Liver (tissue), 9 donors: Measurements from ENCODE around the gene CNTF. TPM values are rescaled to one million over a fixed set of nuclear protein-coding genes. Genes with fewer than 3 reads are reported as not detected.

ENCODE experiments used
- DNase-seq: peaks from one replicate; pipeline ENCODE4 v3.0.0-alpha.2; 2017; ENCODE audit warnings: low spot score
- H3K27ac ChIP-seq, 2 donors: one replicate each; pipeline ENCODE4 v1.7.0; 2013; ENCODE audit warnings: inconsistent platforms in 2 of 2, low read length in 2 of 2, control low read depth in 1 of 2, low read depth in 1 of 2, mild to moderate bottlenecking in 1 of 2
- H3K27me3 ChIP-seq, 4 donors: one replicate each; pipeline versions ENCODE4 v1.6.1 to v1.7.0; 2013; ENCODE audit warnings: low read length in 3 of 4, inconsistent platforms in 1 of 4, mild to moderate bottlenecking in 1 of 4, moderate library complexity in 1 of 4; ENCODE audit not compliant: control insufficient read depth in 4 of 4, insufficient read depth in 4 of 4
- H3K36me3 ChIP-seq, 4 donors: one replicate each; pipeline versions ENCODE4 v1.6.1 to v1.7.0; 2013; ENCODE audit warnings: low read length in 3 of 4, mild to moderate bottlenecking in 3 of 4, low read depth in 1 of 4, moderate library complexity in 1 of 4; ENCODE audit not compliant: control insufficient read depth in 4 of 4, insufficient read depth in 3 of 4
- H3K4me1 ChIP-seq, 4 donors: one replicate each; pipeline versions ENCODE4 v1.6.1 to v1.7.0; 2013; ENCODE audit warnings: low read length in 3 of 4, mild to moderate bottlenecking in 3 of 4, moderate library complexity in 1 of 4; ENCODE audit not compliant: control insufficient read depth in 4 of 4, insufficient read depth in 4 of 4
- H3K4me3 ChIP-seq, 3 donors: one replicate each; pipeline versions ENCODE4 v1.6.1 to v1.7.0; 2013; ENCODE audit warnings: low read length in 3 of 3, control low read depth in 1 of 3, low read depth in 1 of 3, mild to moderate bottlenecking in 1 of 3
- H3K9ac ChIP-seq, 2 donors: one replicate each; pipeline ENCODE4 v1.7.0; 2013; ENCODE audit warnings: low read length in 2 of 2, mild to moderate bottlenecking in 2 of 2, moderate library complexity in 2 of 2, control low read depth in 1 of 2, low read depth in 1 of 2
- H3K9me3 ChIP-seq, 4 donors: one replicate each; pipeline versions ENCODE4 v1.6.1 to v1.7.0; 2013; ENCODE audit warnings: low read length in 3 of 4; ENCODE audit not compliant: control insufficient read depth in 4 of 4
- CTCF ChIP-seq: fragments of 150-350 bp; IDR thresholded peaks from 2 replicates; pipeline ENCODE4 v1.5.1; 2017; ENCODE audit warnings: improper control_type of control experiment, low read depth, low read length; ENCODE audit not compliant: missing input control
- EGR1 ChIP-seq, 2 donors: IDR thresholded peaks; 2 replicates each; pipeline ENCODE4 v1.6.1; 2016 to 2018; ENCODE audit warnings: antibody characterized with exemption in 2 of 2, low read depth in 2 of 2
- FOXA1 ChIP-seq: IDR thresholded peaks from 2 replicates; pipeline ENCODE4 v1.6.1; 2016; ENCODE audit warnings: antibody characterized with exemption
- FOXA2 ChIP-seq: IDR thresholded peaks from 2 replicates; pipeline ENCODE4 v1.6.1; 2016; ENCODE audit warnings: antibody characterized with exemption
- GABPA ChIP-seq, 2 donors: IDR thresholded peaks in 1 of 2; conservative IDR thresholded peaks in 1 of 2; 2 replicates each; pipeline ENCODE4 v1.6.1; 2016; ENCODE audit warnings: antibody characterized with exemption in 2 of 2, mild to moderate bottlenecking in 1 of 2, moderate library complexity in 1 of 2
- HNF4A ChIP-seq, 2 donors: conservative IDR thresholded peaks; 2 replicates each; pipeline ENCODE4 v1.6.1; 2016; ENCODE audit warnings: antibody characterized with exemption in 2 of 2, mild to moderate bottlenecking in 2 of 2
- HNF4G ChIP-seq: IDR thresholded peaks from 2 replicates; pipeline ENCODE4 v1.6.1; 2016; ENCODE audit warnings: antibody characterized with exemption
- JUND ChIP-seq, 2 donors: IDR thresholded peaks; 2 replicates each; pipeline ENCODE4 v1.6.1; 2016; ENCODE audit warnings: antibody characterized with exemption in 2 of 2
- MAX ChIP-seq: IDR thresholded peaks from 2 replicates; pipeline ENCODE4 v1.6.1; 2016; ENCODE audit warnings: antibody characterized with exemption
- NR2F2 ChIP-seq: IDR thresholded peaks from 2 replicates; pipeline ENCODE4 v1.6.1; 2016; ENCODE audit warnings: antibody characterized with exemption
- RAD21 ChIP-seq, 2 donors: IDR thresholded peaks; 2 replicates each; pipeline ENCODE4 v1.6.1; 2016; ENCODE audit warnings: antibody characterized with exemption in 2 of 2, mild to moderate bottlenecking in 2 of 2
- RXRA ChIP-seq, 2 donors: IDR thresholded peaks; 2 replicates each; pipeline ENCODE4 v1.6.1; 2017 to 2018; ENCODE audit warnings: antibody characterized with exemption in 2 of 2, mild to moderate bottlenecking in 1 of 2
- SP1 ChIP-seq: IDR thresholded peaks from 2 replicates; pipeline ENCODE4 v1.6.1; 2018; ENCODE audit warnings: antibody characterized with exemption, mild to moderate bottlenecking
- TAF1 ChIP-seq: conservative IDR thresholded peaks from 2 replicates; pipeline ENCODE4 v1.6.1; 2016; ENCODE audit warnings: antibody characterized with exemption, mild to moderate bottlenecking
- YY1 ChIP-seq: IDR thresholded peaks from 2 replicates; pipeline ENCODE4 v1.6.1; 2016; ENCODE audit warnings: antibody characterized with exemption, mild to moderate bottlenecking
- ZBTB33 ChIP-seq: IDR thresholded peaks from 2 replicates; pipeline ENCODE4 v1.6.1; 2016; ENCODE audit warnings: antibody characterized with exemption
- WGBS: extraction: QIAGEN DNeasy Blood & Tissue Kit; methylation state at CpG from one replicate; pipeline ENCODE4 v1.1.7; 2013; 5-methylcytosine and 5-hydroxymethylcytosine counted together
- polyA plus RNA-seq, 2 donors: library from polyadenylated mRNA; stranded (reverse) in 1 of 2; unstranded in 1 of 2; fragments of 200-250 nt in 1 of 2; fragments of >200 nt in 1 of 2; fragmentation: Nextera tagmentation in 1 of 2; extraction: Ambion mirVana in 1 of 2; gene quantifications; one replicate each; pipeline versions ENCODE4 v1.2.1 to v1.2.3, GENCODE V29; 2013 to 2015
- total RNA-seq, 2 donors: library from RNA; depleted of rRNA; stranded (reverse); fragments of >200 nt; gene quantifications; one replicate each; pipeline ENCODE4 v1.2.3, GENCODE V29; 2014
- TF ChIP-seq, protein P1 (sequence below): IDR thresholded peaks from 2 replicates; pipeline ENCODE4 v1.6.1; 2016; ENCODE audit warnings: antibody characterized with exemption, mild to moderate bottlenecking
- TF ChIP-seq, protein P2 (sequence below): IDR thresholded peaks from 2 replicates; pipeline ENCODE4 v1.6.1; 2016; ENCODE audit warnings: antibody characterized with exemption
- donor health status: healthy.
- donor health status: healthy.
- donor health status: healthy.
- donor health status: healthy.
- donor health status: healthy.

Gene CNTF
- total and polyA plus RNA-seq, 4 donors = 0.18 to 3.8 (median 0.66) TPM

DNA sequence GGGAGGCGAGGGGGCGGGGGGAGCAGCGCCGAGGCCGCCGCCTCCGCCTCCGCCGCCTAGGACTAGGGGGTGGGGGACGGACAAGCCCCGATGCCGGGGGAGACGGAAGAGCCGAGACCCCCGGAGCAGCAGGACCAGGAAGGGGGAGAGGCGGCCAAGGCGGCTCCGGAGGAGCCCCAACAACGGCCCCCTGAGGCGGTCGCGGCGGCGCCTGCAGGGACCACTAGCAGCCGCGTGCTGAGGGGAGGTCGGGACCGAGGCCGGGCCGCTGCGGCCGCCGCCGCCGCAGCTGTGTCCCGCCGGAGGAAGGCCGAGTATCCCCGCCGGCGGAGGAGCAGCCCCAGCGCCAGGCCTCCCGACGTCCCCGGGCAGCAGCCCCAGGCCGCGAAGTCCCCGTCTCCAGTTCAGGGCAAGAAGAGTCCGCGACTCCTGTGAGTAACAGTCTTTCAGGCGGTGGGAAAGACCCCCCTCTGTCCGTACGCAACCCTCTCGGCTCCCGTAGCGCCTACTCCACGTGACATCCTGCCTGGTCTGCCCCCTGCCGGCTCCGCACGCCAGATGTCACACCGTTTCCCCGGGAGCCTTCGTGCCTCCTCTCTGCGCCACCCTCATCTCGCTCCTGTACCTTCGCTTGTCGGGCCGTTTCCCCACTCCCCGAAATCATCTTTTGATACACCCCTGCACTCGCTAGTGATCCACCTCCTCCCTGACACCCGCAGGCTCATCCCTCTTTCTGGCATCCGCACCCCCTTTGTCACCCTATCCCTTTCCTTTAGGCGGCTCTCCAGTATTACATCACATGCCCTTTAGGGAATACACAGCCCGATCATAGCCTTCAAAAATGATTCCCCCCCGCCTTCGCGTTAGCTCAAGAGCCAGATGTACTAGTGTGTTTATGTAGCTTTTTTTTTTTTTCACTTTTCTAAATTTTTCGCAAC, 43.0 kb upstream of the CNTF start:
- H3K9me3 ChIP-seq = no peaks in the 10 kb centered on the region
- peaks cover 0 to 50% (median 42%) of the 10 kb centered on the region in 4 donors for H3K4me1 ChIP-seq
- TF ChIP-seq SP1 = peak; percentile 42
- no peak for TF ChIP-seq EGR1 (IDR thresholded peaks at IDR 0.05; ENCODE audit: low read depth in 2 of 2)
- TF ChIP-seq, protein P1, sequence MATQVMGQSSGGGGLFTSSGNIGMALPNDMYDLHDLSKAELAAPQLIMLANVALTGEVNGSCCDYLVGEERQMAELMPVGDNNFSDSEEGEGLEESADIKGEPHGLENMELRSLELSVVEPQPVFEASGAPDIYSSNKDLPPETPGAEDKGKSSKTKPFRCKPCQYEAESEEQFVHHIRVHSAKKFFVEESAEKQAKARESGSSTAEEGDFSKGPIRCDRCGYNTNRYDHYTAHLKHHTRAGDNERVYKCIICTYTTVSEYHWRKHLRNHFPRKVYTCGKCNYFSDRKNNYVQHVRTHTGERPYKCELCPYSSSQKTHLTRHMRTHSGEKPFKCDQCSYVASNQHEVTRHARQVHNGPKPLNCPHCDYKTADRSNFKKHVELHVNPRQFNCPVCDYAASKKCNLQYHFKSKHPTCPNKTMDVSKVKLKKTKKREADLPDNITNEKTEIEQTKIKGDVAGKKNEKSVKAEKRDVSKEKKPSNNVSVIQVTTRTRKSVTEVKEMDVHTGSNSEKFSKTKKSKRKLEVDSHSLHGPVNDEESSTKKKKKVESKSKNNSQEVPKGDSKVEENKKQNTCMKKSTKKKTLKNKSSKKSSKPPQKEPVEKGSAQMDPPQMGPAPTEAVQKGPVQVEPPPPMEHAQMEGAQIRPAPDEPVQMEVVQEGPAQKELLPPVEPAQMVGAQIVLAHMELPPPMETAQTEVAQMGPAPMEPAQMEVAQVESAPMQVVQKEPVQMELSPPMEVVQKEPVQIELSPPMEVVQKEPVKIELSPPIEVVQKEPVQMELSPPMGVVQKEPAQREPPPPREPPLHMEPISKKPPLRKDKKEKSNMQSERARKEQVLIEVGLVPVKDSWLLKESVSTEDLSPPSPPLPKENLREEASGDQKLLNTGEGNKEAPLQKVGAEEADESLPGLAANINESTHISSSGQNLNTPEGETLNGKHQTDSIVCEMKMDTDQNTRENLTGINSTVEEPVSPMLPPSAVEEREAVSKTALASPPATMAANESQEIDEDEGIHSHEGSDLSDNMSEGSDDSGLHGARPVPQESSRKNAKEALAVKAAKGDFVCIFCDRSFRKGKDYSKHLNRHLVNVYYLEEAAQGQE = peak; percentile 50
- TF ChIP-seq RAD21 (IDR thresholded peaks at IDR 0.05) = peak; percentile 6 to 59
- peak; percentile 39 to 52 for TF ChIP-seq RXRA (IDR thresholded peaks at IDR 0.05)
- peak; percentile 90 for TF ChIP-seq ZBTB33
- TF ChIP-seq JUND (IDR thresholded peaks at IDR 0.05) = peak in 1 of 2 donors; percentile 37
- no peak for TF ChIP-seq FOXA1
- TF ChIP-seq HNF4A (conservative IDR thresholded peaks at IDR 0.05) = peak; percentile 25 to 29
- no peak for TF ChIP-seq FOXA2
- TF ChIP-seq, protein P2, sequence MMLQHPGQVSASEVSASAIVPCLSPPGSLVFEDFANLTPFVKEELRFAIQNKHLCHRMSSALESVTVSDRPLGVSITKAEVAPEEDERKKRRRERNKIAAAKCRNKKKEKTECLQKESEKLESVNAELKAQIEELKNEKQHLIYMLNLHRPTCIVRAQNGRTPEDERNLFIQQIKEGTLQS = no peak
- TF ChIP-seq GABPA (IDR thresholded peaks at IDR 0.05 in 1 of 2, conservative IDR thresholded peaks at IDR 0.05 in 1 of 2) = peak in 1 of 2 donors; percentile 81
- TF ChIP-seq MAX = peak; percentile 75
- TF ChIP-seq HNF4G = no peak
- peak; percentile 85 for TF ChIP-seq YY1
- peak; percentile 73 for TF ChIP-seq CTCF
- no peak for TF ChIP-seq NR2F2
- TF ChIP-seq TAF1 = peak; percentile 63
- H3K4me3 ChIP-seq = peak overlapping the region; percentile 79 to 94 (median 89)
- peak overlapping the region; percentile 87 to 97 for H3K9ac ChIP-seq
- H3K27ac ChIP-seq = peak overlapping the region; percentile 95 to 99
- WGBS = under 1% methylated on average over 78 of the region's 78 CpGs
- H3K36me3 ChIP-seq = no peaks in the 10 kb centered on the region
- no peaks in the 10 kb centered on the region for H3K27me3 ChIP-seq
- DNase-seq = peak; percentile 90
